SK-N-SH treated with all-trans-retinoic acid at 6 μM for 48 hours (cell line): Measurements from ENCODE around the gene ADPRHL1.

Experiments
- ATAC-seq: fragments of 200-7000 bp; cut with Tn5 transposase; 3 replicates; pipeline ENCODE4 v1.9.1; 2020; ENCODE audit warnings: mild to moderate bottlenecking, moderate library complexity
- ARNTL ChIP-seq: fragments of 450-650 bp; formaldehyde crosslinking; IDR thresholded peaks from 2 replicates; pipeline ENCODE4 v1.5.0; 2020; ENCODE audit warnings: low read depth, mild to moderate bottlenecking, moderate library complexity, borderline replicate concordance
- BACH2 ChIP-seq: fragments of 250-450 bp; sonication (Bioruptor Pico); IDR thresholded peaks from 2 replicates; pipeline ENCODE4 v1.9.0; 2021; ENCODE audit warnings: mild to moderate bottlenecking, borderline replicate concordance
- CREB5 ChIP-seq: fragments of 250-450 bp; sonication (Bioruptor Pico); IDR thresholded peaks from 2 replicates; pipeline ENCODE4 v1.5.1; 2020; ENCODE audit warnings: low read depth, mild to moderate bottlenecking, moderate library complexity
- CSDC2 ChIP-seq: fragments of 250-450 bp; sonication (Bioruptor Pico); IDR thresholded peaks from 2 replicates; pipeline ENCODE4 v1.5.0; 2020; ENCODE audit warnings: mild to moderate bottlenecking, moderate library complexity
- CSRNP3 ChIP-seq: fragments of 250-450 bp; sonication (Bioruptor Pico); IDR thresholded peaks from 2 replicates; pipeline ENCODE4 v1.5.1; 2021; ENCODE audit warnings: mild to moderate bottlenecking, moderate library complexity
- ESRRG ChIP-seq: fragments of 250-450 bp; sonication (Bioruptor Pico); IDR thresholded peaks from 2 replicates; pipeline ENCODE4 v1.6.1; 2021; ENCODE audit warnings: mild to moderate bottlenecking
- GLIS3 ChIP-seq: fragments of 250-450 bp; sonication (Bioruptor Pico); IDR thresholded peaks from 2 replicates; pipeline ENCODE4 v1.5.0; 2020; ENCODE audit warnings: mild to moderate bottlenecking, moderate library complexity
- ISL1 ChIP-seq: fragments of 250-450 bp; sonication (Bioruptor Pico); IDR thresholded peaks from 2 replicates; pipeline ENCODE4 v2.1.2; 2022; ENCODE audit warnings: mild to moderate bottlenecking, moderate library complexity
- OSR1 ChIP-seq: fragments of 250-450 bp; sonication (Bioruptor Pico); IDR thresholded peaks from 2 replicates; pipeline ENCODE4 v1.8.0; 2022; ENCODE audit warnings: moderate library complexity, mild to moderate bottlenecking, inconsistent platforms
- PATZ1 ChIP-seq: fragments of 250-450 bp; sonication (Bioruptor Pico); IDR thresholded peaks from 2 replicates; pipeline ENCODE4 v1.8.0; 2020; ENCODE audit warnings: mild to moderate bottlenecking, moderate library complexity, borderline replicate concordance
- POU6F1 ChIP-seq: fragments of 250-450 bp; sonication (Bioruptor Pico); IDR thresholded peaks from 2 replicates; pipeline ENCODE4 v1.8.0; 2021; ENCODE audit warnings: low read depth, mild to moderate bottlenecking, moderate library complexity, borderline replicate concordance
- RARB ChIP-seq: fragments of 250-450 bp; sonication (Bioruptor Pico); IDR thresholded peaks from 2 replicates; pipeline ENCODE4 v1.8.0; 2021; ENCODE audit warnings: mild to moderate bottlenecking, moderate library complexity
- SNAI2 ChIP-seq: fragments of 250-450 bp; sonication (Bioruptor Pico); IDR thresholded peaks from 2 replicates; pipeline ENCODE4 v1.5.0; 2020; ENCODE audit warnings: mild to moderate bottlenecking, moderate library complexity
- TOX ChIP-seq: fragments of 250-450 bp; sonication (Bioruptor Pico); IDR thresholded peaks from 2 replicates; pipeline ENCODE4 v1.8.0; 2021; ENCODE audit warnings: mild to moderate bottlenecking, moderate library complexity, borderline replicate concordance
- TSHZ2 ChIP-seq: fragments of 250-450 bp; sonication (Bioruptor Pico); IDR thresholded peaks from 2 replicates; pipeline ENCODE4 v1.5.0; 2020; ENCODE audit warnings: mild to moderate bottlenecking, moderate library complexity
- ZC3H10 ChIP-seq: fragments of 250-450 bp; sonication (Bioruptor Pico); IDR thresholded peaks from 2 replicates; pipeline ENCODE4 v1.5.1; 2021; ENCODE audit warnings: mild to moderate bottlenecking, moderate library complexity
- ZFP3 ChIP-seq: fragments of 250-450 bp; sonication (Bioruptor Pico); IDR thresholded peaks from 2 replicates; pipeline ENCODE4 v1.5.0; 2020; ENCODE audit warnings: mild to moderate bottlenecking, moderate library complexity
- ZFP30 ChIP-seq: fragments of 450-650 bp; formaldehyde crosslinking; IDR thresholded peaks from 2 replicates; pipeline ENCODE4 v1.5.0; 2022; ENCODE audit warnings: mild to moderate bottlenecking, moderate library complexity
- ZNF70 ChIP-seq: fragments of 450-650 bp; formaldehyde crosslinking; IDR thresholded peaks from 2 replicates; pipeline ENCODE4 v1.5.0; 2020; ENCODE audit warnings: mild to moderate bottlenecking, moderate library complexity
- ZNF8 ChIP-seq: fragments of 450-650 bp; formaldehyde crosslinking; IDR thresholded peaks from 2 replicates; pipeline ENCODE4 v1.5.0; 2020; ENCODE audit warnings: mild to moderate bottlenecking, moderate library complexity

The ADPRHL1 gene

GRCh38 chr13:113364311-113364889, 88.9 kb downstream of the ADPRHL1 start:
- ATAC-seq: peak; percentile 44; the same call in 2 of the 3 replicates
- TF ChIP-seq CREB5 (CRISPR knock-in tag): no peak
- TF ChIP-seq ZNF8: no peak
- TF ChIP-seq RARB (CRISPR knock-in tag): no peak
- TF ChIP-seq BACH2 (CRISPR knock-in tag): no peak
- no peak for TF ChIP-seq SNAI2 (CRISPR knock-in tag)
- TF ChIP-seq ZNF70 (CRISPR knock-in tag): no peak
- TF ChIP-seq TSHZ2: no peak
- TF ChIP-seq ZC3H10 (CRISPR knock-in tag): no peak
- no peak for TF ChIP-seq CSDC2 (CRISPR knock-in tag)
- no peak for TF ChIP-seq ZFP30 (CRISPR knock-in tag)
- no peak for TF ChIP-seq PATZ1 (CRISPR knock-in tag)
- TF ChIP-seq TOX: no peak
- no peak for TF ChIP-seq ARNTL
- no peak for TF ChIP-seq POU6F1 (CRISPR knock-in tag)
- no peak for TF ChIP-seq ZFP3
- TF ChIP-seq ESRRG: no peak
- no peak for TF ChIP-seq ISL1 (CRISPR knock-in tag)
- TF ChIP-seq, all 23 proteins: peak for 0

GRCh38 chr13:113361406-113361805, 91.9 kb downstream of the ADPRHL1 start:
- ATAC-seq: no peak
- TF ChIP-seq BACH2 (CRISPR knock-in tag) (no peak), GLIS3 (CRISPR knock-in tag) (no peak), CREB5 (CRISPR knock-in tag) (no peak), RARB (CRISPR knock-in tag) (no peak), ZNF8 (no peak), ZC3H10 (CRISPR knock-in tag) (no peak), ZNF70 (CRISPR knock-in tag) (no peak), ESRRG (no peak), POU6F1 (CRISPR knock-in tag) (no peak), OSR1 (CRISPR knock-in tag) (no peak), CSRNP3 (CRISPR knock-in tag) (no peak)
